GM12872 (cell line): ENCODE measurements around the gene WWTR1.

ENCODE experiments used
- CTCF ChIP-seq: IDR thresholded peaks from 3 replicates; pipeline ENCODE4 v1.5.1; 2011; ENCODE audit warnings: low read depth, mild to moderate bottlenecking, low read length, moderate library complexity; ENCODE audit not compliant: insufficient read depth

WWTR1 gene

DNA sequence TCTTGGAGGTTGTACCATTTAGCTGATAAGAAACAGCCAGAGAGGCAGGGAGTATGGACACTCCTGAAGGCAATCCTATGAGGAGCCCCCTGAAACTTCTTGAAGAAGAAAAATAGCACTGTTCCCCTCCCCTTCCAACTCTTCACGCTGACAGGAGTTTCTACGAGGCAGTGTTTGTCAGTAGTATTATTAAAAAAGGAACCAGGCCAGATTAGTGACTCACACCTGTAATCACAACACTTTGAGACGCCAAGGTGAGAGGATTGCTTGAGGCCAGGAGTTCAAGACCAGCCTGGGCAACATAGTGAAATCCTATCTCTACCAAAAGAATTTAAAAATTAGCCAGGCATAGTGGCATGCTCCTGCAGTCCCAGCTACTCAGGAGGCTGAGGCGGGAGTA, 38.7 kb downstream of the WWTR1 start:
- no peak for TF ChIP-seq CTCF

- TF ChIP-seq CTCF = no peak
Observed at GRCh38 chr3:149618151-149619123, 39.4 kb downstream of the WWTR1 start.

DNA sequence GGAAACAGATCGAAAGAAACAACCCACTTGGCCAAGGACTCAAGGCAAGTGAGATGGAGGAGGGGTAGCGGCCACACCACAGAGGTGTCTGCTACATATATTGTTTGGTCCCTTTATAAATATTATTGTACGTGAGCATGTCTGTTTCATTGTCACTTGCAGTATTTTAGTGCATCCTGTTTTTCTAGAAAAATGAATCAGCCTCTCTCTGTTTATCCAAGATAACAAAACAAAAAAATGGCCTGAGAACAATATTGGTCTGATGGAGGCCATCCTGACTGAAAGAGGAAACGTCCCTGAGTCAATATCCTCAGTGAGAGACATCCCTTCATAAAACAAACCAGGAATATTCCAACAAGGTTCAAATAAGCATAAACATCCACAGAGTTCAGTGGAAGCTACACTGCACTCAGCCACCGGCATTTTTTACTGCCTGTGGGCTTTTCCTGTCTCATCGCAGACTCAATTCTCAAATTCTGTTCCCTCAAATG, 42.0 kb downstream of the WWTR1 start:
- TF ChIP-seq CTCF = no peak

GRCh38 chr3:149613988-149614387, 43.8 kb downstream of the WWTR1 start:
- no peak for TF ChIP-seq CTCF

DNA sequence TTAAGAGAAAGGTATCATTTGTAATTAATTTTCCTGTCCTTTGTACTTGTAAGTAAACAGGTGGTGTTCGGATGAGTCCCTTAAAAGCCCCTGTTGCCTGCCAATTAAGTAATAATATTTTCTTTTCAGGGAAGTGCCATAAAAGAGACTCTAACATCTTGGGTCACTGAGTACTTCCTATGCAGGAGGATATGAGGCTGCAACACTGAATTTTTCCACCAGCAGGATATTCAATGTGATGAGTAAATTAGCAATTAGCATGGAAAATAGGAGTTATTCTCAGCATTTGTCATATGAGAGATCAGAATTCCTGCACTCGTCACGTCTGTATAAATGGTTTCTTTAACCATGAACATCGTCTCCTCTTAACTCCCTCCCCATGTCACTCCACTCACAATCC, 45.4 kb downstream of the WWTR1 start:
- TF ChIP-seq CTCF = no peak

GRCh38 chr3:149611149-149611548, 46.7 kb downstream of the WWTR1 start:
- no peak for TF ChIP-seq CTCF

- no peak for TF ChIP-seq CTCF
Observed at GRCh38 chr3:149610351-149611105, 47.3 kb downstream of the WWTR1 start.
